Uterus (tissue), 4 donors: ENCODE results near the gene CDC73. TPM values are rescaled to one million over a fixed set of nuclear protein-coding genes. Genes with fewer than 3 reads are reported as not detected.

Experiments
- DNase-seq, 2 donors: peaks; one replicate each; pipeline ENCODE4 v3.0.0-alpha.2; 2019 to 2020
- H3K27ac ChIP-seq, 2 donors: fragments of 200-600 bp; sonication (generic); 1 replicate in 1 of 2; 2 replicates in 1 of 2; pipeline ENCODE4 v1.5.1; 2016 to 2018
- H3K27me3 ChIP-seq, 2 donors: fragments of 200-600 bp; sonication (generic); one replicate each; pipeline ENCODE4 v1.5.1; 2018 to 2019; ENCODE audit warnings: control low read depth in 1 of 2
- H3K36me3 ChIP-seq, 2 donors: fragments of 200-600 bp; sonication (generic); one replicate each; pipeline ENCODE4 v1.5.1; 2019; ENCODE audit warnings: control low read depth in 1 of 2
- H3K4me1 ChIP-seq, 2 donors: fragments of 200-600 bp; sonication (generic); one replicate each; pipeline ENCODE4 v1.5.1; 2018 to 2019; ENCODE audit warnings: control low read depth in 1 of 2
- H3K4me3 ChIP-seq, 2 donors: fragments of 200-600 bp; sonication (generic); 1 replicate in 1 of 2; 2 replicates in 1 of 2; pipeline ENCODE4 v1.5.1; 2018 to 2019; ENCODE audit warnings: mild to moderate bottlenecking in 1 of 2
- H3K9me3 ChIP-seq, 2 donors: fragments of 200-600 bp; sonication (generic); one replicate each; pipeline ENCODE4 v1.5.1; 2019; ENCODE audit warnings: control low read depth in 1 of 2
- POLR2A ChIP-seq, 2 donors: fragments of 450-650 bp; IDR thresholded peaks; one replicate each; pipeline ENCODE4 v1.6.1; 2016; ENCODE audit warnings: antibody characterized with exemption in 2 of 2, mild to moderate bottlenecking in 1 of 2, moderate library complexity in 1 of 2
- intact Hi-C: fragments of 100-400 bp; cut with DNase I; formaldehyde crosslinking; loops from one replicate; pipeline ENCODE4 v1.15.1; 2023; ENCODE audit warnings: low total_unique reads
- microRNA counts, 2 donors: library from miRNA; unstranded; fragments of <30 nt; microRNA quantifications; one replicate each; lab custom pipeline; 2016 to 2017
- microRNA-seq: library from miRNA; unstranded; fragments of <30 nt; microRNA quantifications from one replicate; pipeline ENCODE4, GENCODE V29; 2016; ENCODE audit warnings: borderline microRNAs expressed, borderline replicate concordance
- small RNA-seq: library from RNA; depleted of rRNA; stranded (forward); fragments of <200 nt; gene quantifications from one replicate; pipeline ENCODE3, GENCODE V24; 2016
- total RNA-seq, 4 donors: library from RNA; depleted of rRNA in 3 of 4; stranded (reverse); fragments of >200 nt in 3 of 4; gene quantifications; one replicate each; pipeline versions ENCODE4 v1.1.0 to v1.2.4, GENCODE V29; 2014 to 2023
- TF ChIP-seq, protein P1 (sequence below), 4 experiments: fragments of 200-600 bp in 2 of 4; fragments of 450-650 bp in 2 of 4; sonication (generic) in 2 of 4; IDR thresholded peaks; one replicate each; pipeline ENCODE4 v1.5.1; 2016 to 2019; ENCODE audit warnings: antibody characterized with exemption in 4 of 4, mild to moderate bottlenecking in 2 of 4, moderate library complexity in 1 of 4
- donor health status: DM: yes; HTN: yes; CAD: no.

Gene CDC73
- total RNA-seq, 4 donors from 2014 or later: 14.6 to 64.7 (median 56.0) TPM

DNA sequence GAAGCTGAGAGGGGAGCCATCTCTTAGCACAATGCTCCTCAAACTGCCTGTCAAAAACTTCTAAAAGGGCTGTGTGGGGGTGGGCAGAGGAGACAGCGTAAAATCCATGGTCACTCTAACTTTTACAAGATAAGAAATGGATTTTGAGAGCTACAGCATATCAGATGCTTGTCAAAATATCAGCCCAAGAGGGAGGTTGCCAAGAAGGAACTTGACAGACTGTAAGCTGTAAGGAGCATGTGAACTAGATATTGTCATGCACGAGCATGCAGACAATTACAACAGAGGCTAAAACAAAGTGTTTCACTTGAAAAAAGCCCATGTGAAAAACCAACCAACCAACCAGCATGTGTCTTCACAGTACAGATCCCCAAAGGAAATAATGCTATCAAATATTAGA, 171.9 kb downstream of the CDC73 start:
- no peak for DNase-seq
- Histone ChIP-seq H3K9me3 (no peaks in the 10 kb centered on the region), H3K27ac (no peak overlapping the region), H3K4me1 (no peaks in the 10 kb centered on the region), H3K36me3 (no peaks in the 10 kb centered on the region), H3K4me3 (no peak overlapping the region), H3K27me3 (no peaks in the 10 kb centered on the region)
- TF ChIP-seq, protein P1, sequence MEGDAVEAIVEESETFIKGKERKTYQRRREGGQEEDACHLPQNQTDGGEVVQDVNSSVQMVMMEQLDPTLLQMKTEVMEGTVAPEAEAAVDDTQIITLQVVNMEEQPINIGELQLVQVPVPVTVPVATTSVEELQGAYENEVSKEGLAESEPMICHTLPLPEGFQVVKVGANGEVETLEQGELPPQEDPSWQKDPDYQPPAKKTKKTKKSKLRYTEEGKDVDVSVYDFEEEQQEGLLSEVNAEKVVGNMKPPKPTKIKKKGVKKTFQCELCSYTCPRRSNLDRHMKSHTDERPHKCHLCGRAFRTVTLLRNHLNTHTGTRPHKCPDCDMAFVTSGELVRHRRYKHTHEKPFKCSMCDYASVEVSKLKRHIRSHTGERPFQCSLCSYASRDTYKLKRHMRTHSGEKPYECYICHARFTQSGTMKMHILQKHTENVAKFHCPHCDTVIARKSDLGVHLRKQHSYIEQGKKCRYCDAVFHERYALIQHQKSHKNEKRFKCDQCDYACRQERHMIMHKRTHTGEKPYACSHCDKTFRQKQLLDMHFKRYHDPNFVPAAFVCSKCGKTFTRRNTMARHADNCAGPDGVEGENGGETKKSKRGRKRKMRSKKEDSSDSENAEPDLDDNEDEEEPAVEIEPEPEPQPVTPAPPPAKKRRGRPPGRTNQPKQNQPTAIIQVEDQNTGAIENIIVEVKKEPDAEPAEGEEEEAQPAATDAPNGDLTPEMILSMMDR (IDR thresholded peaks at IDR 0.05): no peak
- no peak for TF ChIP-seq POLR2A (IDR thresholded peaks at IDR 0.05)
- intact Hi-C loops: no loop called here

DNA sequence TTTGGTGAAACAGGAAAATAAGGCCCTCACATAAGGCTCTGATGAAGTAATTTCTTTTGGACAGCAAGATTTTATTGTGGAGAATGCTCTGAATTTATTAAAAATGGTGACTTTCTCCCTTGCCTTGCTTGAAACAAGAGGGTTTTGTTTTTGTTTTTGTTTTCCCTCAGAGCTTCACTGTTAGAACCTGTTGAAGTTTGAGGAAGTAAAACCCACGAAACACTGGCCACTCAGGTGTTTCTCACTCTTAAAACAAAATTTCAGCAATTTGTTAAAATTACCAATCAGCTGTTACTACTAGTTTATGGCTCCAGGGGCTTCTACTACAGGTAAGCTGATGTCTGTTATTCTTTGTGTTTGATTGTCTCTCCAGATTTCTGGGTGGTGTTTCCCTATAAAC, 177.2 kb downstream of the CDC73 start:
- no peaks in the 10 kb centered on the region for H3K36me3 ChIP-seq
- TF ChIP-seq, protein P1 (IDR thresholded peaks at IDR 0.05): no peak
- TF ChIP-seq POLR2A (IDR thresholded peaks at IDR 0.05): no peak
- no peak overlapping the region for H3K4me3 ChIP-seq
- H3K4me1 ChIP-seq: no peaks in the 10 kb centered on the region
- H3K27me3 ChIP-seq: no peaks in the 10 kb centered on the region
- H3K9me3 ChIP-seq: no peaks in the 10 kb centered on the region
- intact Hi-C loops: no loop called here
- no peak for DNase-seq
- no peak overlapping the region for H3K27ac ChIP-seq

DNA sequence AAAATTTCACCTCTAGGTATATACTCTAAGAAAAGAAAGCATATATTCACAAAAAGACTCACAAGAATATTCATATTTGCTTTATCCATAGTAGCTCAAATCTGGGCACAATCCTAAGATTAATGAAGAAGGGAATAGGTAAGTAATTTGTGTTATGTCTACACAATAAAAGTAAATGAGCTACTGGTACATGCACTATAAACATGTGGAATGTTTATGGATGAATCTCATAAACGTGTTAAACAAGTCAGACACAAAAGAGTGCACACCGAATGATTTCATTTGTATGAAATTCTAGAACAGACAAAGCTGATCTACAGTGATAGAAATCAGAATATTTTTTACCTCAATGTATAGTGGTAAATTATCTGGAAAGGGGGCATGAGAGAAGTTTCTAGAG, 179.9 kb downstream of the CDC73 start:
- Histone ChIP-seq H3K27ac (no peak overlapping the region), H3K9me3 (no peaks in the 10 kb centered on the region), H3K4me1 (no peaks in the 10 kb centered on the region), H3K27me3 (no peaks in the 10 kb centered on the region), H3K4me3 (no peak overlapping the region), H3K36me3 (no peaks in the 10 kb centered on the region)
- intact Hi-C loops: no loop called here
- no peak for DNase-seq
- TF ChIP-seq, protein P1 (IDR thresholded peaks at IDR 0.05): no peak
- no peak for TF ChIP-seq POLR2A (IDR thresholded peaks at IDR 0.05)

DNA sequence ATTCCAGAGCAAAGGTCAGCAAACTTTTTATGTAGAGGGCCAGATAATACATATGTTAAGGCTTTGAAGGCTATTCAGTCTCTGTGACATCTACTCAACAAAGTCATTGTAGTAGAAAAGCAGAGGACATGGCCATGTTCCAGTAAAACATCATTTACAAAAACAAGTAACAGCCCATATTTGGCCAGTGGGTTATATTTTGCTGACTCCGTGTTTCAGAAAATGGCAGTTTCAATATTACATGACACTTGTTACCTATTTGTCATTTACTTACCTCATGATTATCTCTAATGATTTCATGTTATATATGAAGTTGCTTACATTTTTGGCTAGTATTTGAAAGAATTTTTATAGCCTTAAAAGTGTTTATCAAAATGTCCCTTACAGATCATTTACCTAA, 182.0 kb downstream of the CDC73 start:
- Histone ChIP-seq H3K27me3 (no peaks in the 10 kb centered on the region), H3K36me3 (no peaks in the 10 kb centered on the region), H3K4me1 (no peaks in the 10 kb centered on the region), H3K9me3 (no peaks in the 10 kb centered on the region), H3K27ac (no peak overlapping the region), H3K4me3 (no peak overlapping the region)
- DNase-seq: no peak
- intact Hi-C loops: no loop called here
- TF ChIP-seq, protein P1 (IDR thresholded peaks at IDR 0.05): no peak
- TF ChIP-seq POLR2A (IDR thresholded peaks at IDR 0.05): no peak

MicroRNA genes within 50 kb of the gene (microRNA counts, 767-probe panel; counts per million panel counts)
- microRNA hsa-miR-1278 (lab: Ali Mortazavi, UCI): 0 counts per million in 2 donors

Small RNA genes lying within 50 kb of the gene (microRNA-seq; reads per million reads assigned to microRNA genes)
- not detected for gene MIR1278

Small RNA genes lying within 50 kb of the gene (small RNA-seq; reads per million reads assigned to genes)
- not detected for gene MIR1278

Other genes starting within 250 kb of the CDC73 start
- 10 to 100 TPM in 3 of 4 donors, 1 to 10 TPM in 1; 7.4 to 40.9 (median 23.1) TPM for gene UCHL5, start 62.7 kb upstream of the CDC73 start, total RNA-seq
- gene RO60, start 62.4 kb upstream of the CDC73 start, total RNA-seq: 100 to 1,000 TPM in 2 of 4 donors, 10 to 100 TPM in 2; 68.9 to 290 (median 98.1) TPM
- gene GLRX2, start 16.6 kb upstream of the CDC73 start, total RNA-seq: 10 to 100 TPM in 1 of 4 donors, 1 to 10 TPM in 3; 1.0 to 10.8 (median 6.6) TPM
- gene B3GALT2, start 64.6 kb downstream of the CDC73 start, total RNA-seq: 1 to 10 TPM in 1 of 4 donors, under 1 TPM in 1, not detected in 2; 0.21 to 4.1 TPM